Neural crest cell (in vitro differentiated cells): ENCODE measurements around the gene UBE2Q2. TPM values are rescaled to one million over a fixed set of nuclear protein-coding genes. Genes with fewer than 3 reads are reported as not detected.

Source experiments
- DNase-seq: peaks from one replicate; pipeline ENCODE4 v3.0.0; 2021; ENCODE audit warnings: low read depth, mixed read lengths, low spot score
- H3K27ac Mint-ChIP-seq: one replicate; pipeline ENCODE4 v1.8.0; 2021; ENCODE audit warnings: mild to moderate bottlenecking, mixed read lengths; ENCODE audit not compliant: unreplicated experiment
- H3K27me3 Mint-ChIP-seq: 2 replicates; pipeline ENCODE4 v1.8.0; 2021; ENCODE audit warnings: low read depth, mild to moderate bottlenecking, mixed read lengths
- H3K36me3 Mint-ChIP-seq: 2 replicates; pipeline ENCODE4 v1.8.0; 2021; ENCODE audit warnings: low read depth, mild to moderate bottlenecking, mixed read lengths
- H3K4me1 Mint-ChIP-seq: 2 replicates; pipeline ENCODE4 v1.8.0; 2021; ENCODE audit warnings: mixed read lengths
- H3K4me3 Mint-ChIP-seq: one replicate; pipeline ENCODE4 v1.8.0; 2021; ENCODE audit warnings: mild to moderate bottlenecking, mixed read lengths
- H3K9me3 Mint-ChIP-seq: 2 replicates; pipeline ENCODE4 v1.8.0; 2021; ENCODE audit warnings: mixed read lengths
- CTCF ChIP-seq: fragments of 200-600 bp; sonication (generic); conservative IDR thresholded peaks from 2 replicates; pipeline ENCODE4 v1.5.0; 2021; ENCODE audit warnings: antibody characterized with exemption, mild to moderate bottlenecking
- total RNA-seq: library from RNA; stranded (reverse); gene quantifications from 2 replicates; pipeline ENCODE4 v1.2.1, GENCODE V29; 2021

UBE2Q2 gene
- total RNA-seq, 1 donor from 2014 or later = 28.7 TPM

- H3K27ac Mint-ChIP-seq = peak overlapping the region; percentile 67
- no peaks in the 10 kb centered on the region for H3K4me1 Mint-ChIP-seq
- H3K36me3 Mint-ChIP-seq = peaks cover 13% of the 10 kb centered on the region
- no peak for TF ChIP-seq CTCF
- no peaks in the 10 kb centered on the region for H3K9me3 Mint-ChIP-seq
- no peak overlapping the region for H3K4me3 Mint-ChIP-seq
- no peak for DNase-seq
- no peaks in the 10 kb centered on the region for H3K27me3 Mint-ChIP-seq
These were observed 83.7 kb downstream of the UBE2Q2 start for GRCh38 chr15:75926931-75927330.

- Mint-ChIP-seq H3K4me3 (no peak overlapping the region), H3K27ac (no peak overlapping the region)
These were observed 84.4 kb downstream of the UBE2Q2 start for GRCh38 chr15:75927601-75928000.

GRCh38 chr15:75928680-75929608, 85.7 kb downstream of the UBE2Q2 start:
- no peak overlapping the region for H3K27ac Mint-ChIP-seq
- H3K27me3 Mint-ChIP-seq = no peaks in the 10 kb centered on the region
- H3K9me3 Mint-ChIP-seq = no peaks in the 10 kb centered on the region
- peak; percentile 9 for DNase-seq
- H3K4me3 Mint-ChIP-seq = no peak overlapping the region
- H3K36me3 Mint-ChIP-seq = peaks cover 19% of the 10 kb centered on the region
- TF ChIP-seq CTCF = peak; percentile 55
- H3K4me1 Mint-ChIP-seq = peaks cover 1% of the 10 kb centered on the region

More at GRCh38 chr15:75927601-75928000, 84.4 kb downstream of the UBE2Q2 start:
- H3K9me3 Mint-ChIP-seq = no peaks in the 10 kb centered on the region
- peaks cover 16% of the 10 kb centered on the region for H3K36me3 Mint-ChIP-seq
- DNase-seq = no peak
- H3K27me3 Mint-ChIP-seq = no peaks in the 10 kb centered on the region
- H3K4me1 Mint-ChIP-seq = no peaks in the 10 kb centered on the region
- TF ChIP-seq CTCF = no peak

- H3K4me3 Mint-ChIP-seq = no peak overlapping the region
- DNase-seq = no peak
- H3K36me3 Mint-ChIP-seq = peaks cover 25% of the 10 kb centered on the region
These were observed 86.7 kb downstream of the UBE2Q2 start for GRCh38 chr15:75929799-75930565.

GRCh38 chr15:75930866-75931265, 87.6 kb downstream of the UBE2Q2 start:
- Mint-ChIP-seq H3K27me3 (no peaks in the 10 kb centered on the region), H3K36me3 (peaks cover 26% of the 10 kb centered on the region), H3K4me1 (peaks cover 15% of the 10 kb centered on the region), H3K4me3 (no peak overlapping the region), H3K9me3 (no peaks in the 10 kb centered on the region), H3K27ac (no peak overlapping the region)
- no peak for TF ChIP-seq CTCF
- no peak for DNase-seq

More at GRCh38 chr15:75929799-75930565, 86.7 kb downstream of the UBE2Q2 start:
- H3K27ac Mint-ChIP-seq = no peak overlapping the region
- H3K9me3 Mint-ChIP-seq = no peaks in the 10 kb centered on the region
- H3K27me3 Mint-ChIP-seq = no peaks in the 10 kb centered on the region
- H3K4me1 Mint-ChIP-seq = peaks cover 9% of the 10 kb centered on the region
- TF ChIP-seq CTCF = no peak
